OCI-LY7 (cell line): Measurements from ENCODE around the gene SERPINI1. TPM values are rescaled to one million over a fixed set of nuclear protein-coding genes. Genes with fewer than 3 reads are reported as not detected.

Experiments used
- BruUV-seq: library from RNA; stranded (reverse); fragments of 400-500 nt; replicated peaks from 2 replicates; lab custom pipeline; 2021; lab: Mats Ljungman, UMichigan
- CTCF ChIA-PET: fragments of 300-600 bp; sonication (Branson Sonifier 250); formaldehyde crosslinking; loops from one replicate; lab custom pipeline; 2022; ENCODE audit warnings: antibody characterized with exemption; ENCODE audit not compliant: unreplicated experiment; lab: Charles Lee
- POLR2A ChIA-PET: fragments of 300-600 bp; sonication (Branson Sonifier 250); formaldehyde crosslinking; loops from one replicate; lab custom pipeline; 2022; ENCODE audit warnings: antibody characterized with exemption; lab: Charles Lee
- DNase-seq: peaks from one replicate; pipeline ENCODE4 v3.0.0-alpha.2; 2015; ENCODE audit warnings: low spot score
- H2AFZ ChIP-seq: fragments of 200-600 bp; sonication (generic), shearing (Covaris generic); 2 replicates; pipeline ENCODE4 v1.6.1; 2014; ENCODE audit warnings: mild to moderate bottlenecking, antibody characterized with exemption, low read length, moderate library complexity
- H3K27ac ChIP-seq: fragments of 200-600 bp; sonication (generic); 2 replicates; pipeline ENCODE4 v1.5.1; 2014; ENCODE audit warnings: mixed run types, low read depth, mild to moderate bottlenecking, moderate library complexity, low read length, inconsistent platforms; ENCODE audit not compliant: poor library complexity, severe bottlenecking
- H3K36me3 ChIP-seq: fragments of 200-600 bp; sonication (generic); 2 replicates; pipeline ENCODE4 v1.6.1; 2014; ENCODE audit warnings: mild to moderate bottlenecking, antibody characterized with exemption, low read length, moderate library complexity, mixed read lengths; ENCODE audit not compliant: insufficient read depth
- H3K4me1 ChIP-seq: fragments of 200-600 bp; sonication (generic); 2 replicates; pipeline ENCODE4 v1.5.1; 2014; ENCODE audit warnings: mild to moderate bottlenecking, low read length; ENCODE audit not compliant: insufficient read depth, poor library complexity, severe bottlenecking
- H3K4me2 ChIP-seq: fragments of 200-600 bp; sonication (generic); 2 replicates; pipeline ENCODE4 v1.6.1; 2014; ENCODE audit warnings: mild to moderate bottlenecking, low read length
- H3K4me3 ChIP-seq: fragments of 200-600 bp; sonication (generic); 2 replicates; pipeline ENCODE4 v1.5.1; 2014; ENCODE audit warnings: mild to moderate bottlenecking, low read depth, low read length; ENCODE audit not compliant: poor library complexity, severe bottlenecking
- H3K79me2 ChIP-seq: fragments of 200-600 bp; sonication (generic); 2 replicates; pipeline ENCODE4 v1.6.1; 2016; ENCODE audit warnings: low read depth, mild to moderate bottlenecking, low read length, moderate library complexity, mixed read lengths; ENCODE audit not compliant: insufficient read depth
- H3K9me2 ChIP-seq: fragments of 200-600 bp; sonication (generic); 2 replicates; pipeline ENCODE4 v1.6.1; 2016; ENCODE audit warnings: mild to moderate bottlenecking, low read length, mixed read lengths; ENCODE audit not compliant: insufficient read depth
- H3K9me3 ChIP-seq: fragments of 200-600 bp; sonication (generic); 2 replicates; pipeline ENCODE4 v1.6.1; 2014; ENCODE audit warnings: mild to moderate bottlenecking, mixed run types, low read length, mixed read lengths
- H4K20me1 ChIP-seq: fragments of 200-600 bp; sonication (generic); 2 replicates; pipeline ENCODE4 v1.6.1; 2014; ENCODE audit warnings: mild to moderate bottlenecking, antibody characterized with exemption, low read length, moderate library complexity, mixed read lengths; ENCODE audit not compliant: insufficient read depth
- CTCF ChIP-seq: fragments of 200-600 bp; sonication (generic); conservative IDR thresholded peaks from 2 replicates; pipeline ENCODE4 v1.5.1; 2014; ENCODE audit warnings: mild to moderate bottlenecking, antibody characterized with exemption, low read length, moderate library complexity, mixed read lengths
- EZH2phosphoT487 ChIP-seq: fragments of 200-600 bp; sonication (generic); IDR thresholded peaks from 2 replicates; pipeline ENCODE4 v1.6.1; 2018; ENCODE audit warnings: low read depth, borderline replicate concordance, mild to moderate bottlenecking, mixed run types, antibody characterized with exemption, low read length, moderate library complexity, mixed read lengths
- intact Hi-C: fragments of 100-400 bp; cut with micrococcal nuclease; formaldehyde crosslinking; loops from one replicate; pipeline ENCODE4 v1.10.0; 2022; ENCODE audit not compliant: unreplicated experiment
- total RNA-seq, 2 experiments: library from RNA; depleted of rRNA in 1 of 2; stranded (reverse); fragments of >200 nt in 1 of 2; shearing (Covaris generic) in 1 of 2; gene quantifications; 2 replicates each; pipeline ENCODE4 v1.2.3, GENCODE V29; 2014 to 2022

Gene SERPINI1
- total RNA-seq, 2 experiments from 2014 or later = 9.0 to 12.9 TPM

GRCh38 chr3:167716920-167717319, 18.6 kb upstream of the SERPINI1 start:
- H3K9me2 ChIP-seq = no peaks in the 10 kb centered on the region
- no peak overlapping the region for H3K4me3 ChIP-seq
- H3K4me1 ChIP-seq = no peaks in the 10 kb centered on the region
- peaks cover 98% of the 10 kb centered on the region for H3K36me3 ChIP-seq
- ChIA-PET POLR2A (interaction anchor here (0.7 to 2.3 kb wide), 4 partner anchors 10 to 179 kb away, joined by 3 to 7 read pairs (median 4); partner anchors contain the start of gene SERPINI1), CTCF (no interaction called here)
- no peak overlapping the region for H3K4me2 ChIP-seq
- intact Hi-C loops = no loop called here
- BruUV-seq = no TSS peak
- TF ChIP-seq EZH2phosphoT487 = no peak
- no peak for TF ChIP-seq CTCF
- H3K27ac ChIP-seq = no peak overlapping the region
- H3K9me3 ChIP-seq = peaks cover 11% of the 10 kb centered on the region; the same call in 1 of the 2 replicates
- peaks cover 8% of the 10 kb centered on the region; the same call in 1 of the 2 replicates for H4K20me1 ChIP-seq
- peaks cover 84% of the 10 kb centered on the region for H3K79me2 ChIP-seq
- DNase-seq = no peak
- no peak overlapping the region for H2AFZ ChIP-seq

- Histone ChIP-seq H4K20me1 (peaks cover 8% of the 10 kb centered on the region; the same call in 1 of the 2 replicates), H3K36me3 (peaks cover 98% of the 10 kb centered on the region), H3K4me3 (no peak overlapping the region), H3K9me2 (no peaks in the 10 kb centered on the region), H3K79me2 (peaks cover 84% of the 10 kb centered on the region), H3K4me2 (no peak overlapping the region), H3K4me1 (no peaks in the 10 kb centered on the region), H2AFZ (no peak overlapping the region), H3K9me3 (peaks cover 7% of the 10 kb centered on the region; the same call in 1 of the 2 replicates), H3K27ac (no peak overlapping the region)
- POLR2A ChIA-PET = interaction anchor here (1.0 to 2.3 kb wide), 2 partner anchors 8 to 11 kb away, joined by 4 to 7 read pairs; no protein-coding TSS in a partner anchor
- TF ChIP-seq EZH2phosphoT487 (no peak), CTCF (no peak)
- intact Hi-C loops = no loop called here
- no peak for DNase-seq
- CTCF ChIA-PET = no interaction called here
- BruUV-seq = no TSS peak
Observed at GRCh38 chr3:167718582-167718981, 16.9 kb upstream of the SERPINI1 start.

GRCh38 chr3:167723025-167723512, 12.5 kb upstream of the SERPINI1 start:
- no peaks in the 10 kb centered on the region for H3K9me2 ChIP-seq
- no peak for DNase-seq
- peaks cover 22% of the 10 kb centered on the region for H4K20me1 ChIP-seq
- peaks cover 16% of the 10 kb centered on the region for H3K4me1 ChIP-seq
- ChIA-PET CTCF (no interaction called here), POLR2A (interaction anchor here (0.9 to 1.5 kb wide), 5 partner anchors 11 to 27 kb away, joined by 3 to 6 read pairs (median 3); partner anchors contain the start of gene PDCD10)
- H2AFZ ChIP-seq = no peak overlapping the region
- peaks cover 7% of the 10 kb centered on the region; the same call in 1 of the 2 replicates for H3K9me3 ChIP-seq
- H3K79me2 ChIP-seq = peaks cover 93% of the 10 kb centered on the region
- intact Hi-C loops = no loop called here
- H3K36me3 ChIP-seq = peaks cover 77% of the 10 kb centered on the region
- no peak overlapping the region for H3K4me3 ChIP-seq
- H3K27ac ChIP-seq = no peak overlapping the region
- no peak overlapping the region for H3K4me2 ChIP-seq
- TF ChIP-seq CTCF (no peak), EZH2phosphoT487 (no peak)
- BruUV-seq = no TSS peak
